ENCODE results near the gene CFAP91.

DNA sequence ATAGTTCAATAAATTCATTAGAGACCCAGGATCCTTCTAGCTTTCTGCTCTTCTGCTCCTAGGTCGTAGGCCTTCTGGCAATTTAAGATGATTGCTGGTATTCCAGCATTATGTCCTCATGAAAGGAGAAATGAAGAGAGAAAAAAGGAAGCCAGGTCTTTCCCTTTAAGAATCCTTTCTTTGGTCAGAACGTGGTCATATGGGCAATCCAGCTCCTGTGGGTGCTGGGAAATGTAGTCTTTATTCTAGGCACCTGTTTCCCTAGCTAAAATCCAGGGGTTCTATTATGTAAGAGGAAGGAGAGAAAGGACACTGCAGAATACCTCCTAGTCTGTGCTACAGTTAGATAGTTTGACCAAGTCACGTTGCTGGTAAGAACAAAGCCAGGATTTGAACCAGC lies 43.6 kb downstream of the CFAP91 start:
- TF ChIP-seq, protein P1, sequence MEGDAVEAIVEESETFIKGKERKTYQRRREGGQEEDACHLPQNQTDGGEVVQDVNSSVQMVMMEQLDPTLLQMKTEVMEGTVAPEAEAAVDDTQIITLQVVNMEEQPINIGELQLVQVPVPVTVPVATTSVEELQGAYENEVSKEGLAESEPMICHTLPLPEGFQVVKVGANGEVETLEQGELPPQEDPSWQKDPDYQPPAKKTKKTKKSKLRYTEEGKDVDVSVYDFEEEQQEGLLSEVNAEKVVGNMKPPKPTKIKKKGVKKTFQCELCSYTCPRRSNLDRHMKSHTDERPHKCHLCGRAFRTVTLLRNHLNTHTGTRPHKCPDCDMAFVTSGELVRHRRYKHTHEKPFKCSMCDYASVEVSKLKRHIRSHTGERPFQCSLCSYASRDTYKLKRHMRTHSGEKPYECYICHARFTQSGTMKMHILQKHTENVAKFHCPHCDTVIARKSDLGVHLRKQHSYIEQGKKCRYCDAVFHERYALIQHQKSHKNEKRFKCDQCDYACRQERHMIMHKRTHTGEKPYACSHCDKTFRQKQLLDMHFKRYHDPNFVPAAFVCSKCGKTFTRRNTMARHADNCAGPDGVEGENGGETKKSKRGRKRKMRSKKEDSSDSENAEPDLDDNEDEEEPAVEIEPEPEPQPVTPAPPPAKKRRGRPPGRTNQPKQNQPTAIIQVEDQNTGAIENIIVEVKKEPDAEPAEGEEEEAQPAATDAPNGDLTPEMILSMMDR (IDR thresholded peaks at IDR 0.05) = no peak
- no peak for TF ChIP-seq POLR2A (IDR thresholded peaks at IDR 0.05)
